Endothelial cell (in vitro differentiated cells): ENCODE results near the gene MMEL1. TPM values are rescaled to one million over a fixed set of nuclear protein-coding genes. Genes with fewer than 3 reads are reported as not detected.

Source experiments
- DNase-seq: peaks from one replicate; pipeline ENCODE4 v3.0.0; 2021; ENCODE audit warnings: low spot score
- H3K27ac Mint-ChIP-seq: one replicate; pipeline ENCODE4 v1.8.0; 2021; ENCODE audit warnings: mixed read lengths, inconsistent platforms; ENCODE audit not compliant: unreplicated experiment
- H3K27me3 Mint-ChIP-seq: one replicate; pipeline ENCODE4 v1.8.0; 2021; ENCODE audit warnings: mild to moderate bottlenecking, moderate library complexity, mixed read lengths, inconsistent platforms; ENCODE audit not compliant: unreplicated experiment
- H3K36me3 Mint-ChIP-seq: one replicate; pipeline ENCODE4 v1.8.0; 2021; ENCODE audit warnings: mild to moderate bottlenecking, low read depth, mixed read lengths, inconsistent platforms; ENCODE audit not compliant: unreplicated experiment
- H3K4me1 Mint-ChIP-seq: one replicate; pipeline ENCODE4 v1.8.0; 2021; ENCODE audit warnings: mild to moderate bottlenecking, mixed read lengths, inconsistent platforms; ENCODE audit not compliant: unreplicated experiment
- H3K4me3 Mint-ChIP-seq: one replicate; pipeline ENCODE4 v1.8.0; 2021; ENCODE audit warnings: mild to moderate bottlenecking, mixed read lengths, inconsistent platforms; ENCODE audit not compliant: unreplicated experiment
- H3K9me3 Mint-ChIP-seq: one replicate; pipeline ENCODE4 v1.8.0; 2021; ENCODE audit warnings: mixed read lengths, inconsistent platforms; ENCODE audit not compliant: unreplicated experiment
- total RNA-seq: library from RNA; stranded (reverse); fragmentation: NEBNext Ultra II Directional; extraction: Animal tissue kit (Norgen Biotek cat#: 25700); gene quantifications from one replicate; pipeline ENCODE4 v1.2.1, GENCODE V29; 2021; ENCODE audit not compliant: unreplicated experiment
- TF ChIP-seq, protein P1 (sequence below): fragments of 200-600 bp; sonication (generic); IDR thresholded peaks from one replicate; pipeline ENCODE4 v1.5.0; 2021; ENCODE audit warnings: antibody characterized with exemption; ENCODE audit not compliant: unreplicated experiment

Gene MMEL1
- total RNA-seq, 1 donor from 2014 or later, result not detected

DNA sequence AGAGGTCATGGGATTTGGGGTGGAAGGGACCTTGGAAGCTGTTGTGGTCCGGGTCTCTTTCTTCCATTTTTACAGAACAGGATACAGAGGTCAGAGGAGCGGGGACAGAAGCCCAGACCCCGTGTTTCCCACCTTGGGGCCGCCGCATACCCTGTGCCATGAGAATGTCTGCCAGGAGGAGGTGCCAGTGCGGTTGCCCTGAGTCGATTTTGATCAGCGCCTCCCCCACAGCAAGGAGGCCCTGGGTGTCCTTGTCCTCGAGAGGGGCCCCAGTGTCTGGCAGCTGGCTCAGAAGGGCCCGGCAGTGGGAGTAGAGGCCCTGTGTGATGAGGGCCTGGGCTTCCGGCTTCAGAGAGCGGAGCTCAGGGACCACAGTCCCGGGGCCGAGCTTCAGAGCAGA lies 12.3 kb upstream of the MMEL1 start:
- TF ChIP-seq, protein P1, sequence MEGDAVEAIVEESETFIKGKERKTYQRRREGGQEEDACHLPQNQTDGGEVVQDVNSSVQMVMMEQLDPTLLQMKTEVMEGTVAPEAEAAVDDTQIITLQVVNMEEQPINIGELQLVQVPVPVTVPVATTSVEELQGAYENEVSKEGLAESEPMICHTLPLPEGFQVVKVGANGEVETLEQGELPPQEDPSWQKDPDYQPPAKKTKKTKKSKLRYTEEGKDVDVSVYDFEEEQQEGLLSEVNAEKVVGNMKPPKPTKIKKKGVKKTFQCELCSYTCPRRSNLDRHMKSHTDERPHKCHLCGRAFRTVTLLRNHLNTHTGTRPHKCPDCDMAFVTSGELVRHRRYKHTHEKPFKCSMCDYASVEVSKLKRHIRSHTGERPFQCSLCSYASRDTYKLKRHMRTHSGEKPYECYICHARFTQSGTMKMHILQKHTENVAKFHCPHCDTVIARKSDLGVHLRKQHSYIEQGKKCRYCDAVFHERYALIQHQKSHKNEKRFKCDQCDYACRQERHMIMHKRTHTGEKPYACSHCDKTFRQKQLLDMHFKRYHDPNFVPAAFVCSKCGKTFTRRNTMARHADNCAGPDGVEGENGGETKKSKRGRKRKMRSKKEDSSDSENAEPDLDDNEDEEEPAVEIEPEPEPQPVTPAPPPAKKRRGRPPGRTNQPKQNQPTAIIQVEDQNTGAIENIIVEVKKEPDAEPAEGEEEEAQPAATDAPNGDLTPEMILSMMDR, result no peak
- DNase-seq, result no peak
- peaks cover 6% of the 10 kb centered on the region for H3K9me3 Mint-ChIP-seq
- no peaks in the 10 kb centered on the region for H3K36me3 Mint-ChIP-seq
- no peak overlapping the region for H3K4me3 Mint-ChIP-seq
- H3K27ac Mint-ChIP-seq, result no peak overlapping the region
- H3K4me1 Mint-ChIP-seq, result no peaks in the 10 kb centered on the region
- peaks cover 6% of the 10 kb centered on the region for H3K27me3 Mint-ChIP-seq

DNA sequence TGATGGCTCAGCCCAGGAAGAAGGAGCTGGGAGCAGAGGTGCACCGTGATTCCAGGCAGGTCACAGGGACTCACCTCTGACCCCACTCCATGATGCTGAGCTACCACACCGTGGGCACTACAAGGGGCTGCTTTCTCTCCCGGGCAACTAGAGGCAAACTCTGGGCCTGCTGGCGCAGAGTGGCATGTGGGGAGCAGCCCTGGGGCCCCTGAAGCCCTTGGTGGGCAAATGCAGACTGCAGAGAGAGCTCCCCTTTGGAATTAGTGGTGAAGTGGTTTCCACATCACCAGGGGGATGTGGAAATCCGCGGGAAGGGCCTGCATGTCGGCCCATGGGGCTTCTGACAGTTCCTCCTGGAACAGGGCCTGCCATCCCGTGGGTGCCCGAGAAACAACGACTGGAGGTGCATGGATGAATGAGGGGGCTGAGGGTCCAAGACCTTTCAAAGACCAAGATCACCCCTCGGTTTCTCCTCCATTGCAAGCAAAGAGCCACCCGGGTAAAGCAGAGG lies 11.8 kb upstream of the MMEL1 start:
- Mint-ChIP-seq H3K4me1 (no peaks in the 10 kb centered on the region), H3K4me3 (no peak overlapping the region), H3K9me3 (peaks cover 6% of the 10 kb centered on the region), H3K27me3 (peaks cover 6% of the 10 kb centered on the region), H3K36me3 (no peaks in the 10 kb centered on the region), H3K27ac (no peak overlapping the region)
- TF ChIP-seq, protein P1, result no peak
- DNase-seq, result peak; percentile 2

DNA sequence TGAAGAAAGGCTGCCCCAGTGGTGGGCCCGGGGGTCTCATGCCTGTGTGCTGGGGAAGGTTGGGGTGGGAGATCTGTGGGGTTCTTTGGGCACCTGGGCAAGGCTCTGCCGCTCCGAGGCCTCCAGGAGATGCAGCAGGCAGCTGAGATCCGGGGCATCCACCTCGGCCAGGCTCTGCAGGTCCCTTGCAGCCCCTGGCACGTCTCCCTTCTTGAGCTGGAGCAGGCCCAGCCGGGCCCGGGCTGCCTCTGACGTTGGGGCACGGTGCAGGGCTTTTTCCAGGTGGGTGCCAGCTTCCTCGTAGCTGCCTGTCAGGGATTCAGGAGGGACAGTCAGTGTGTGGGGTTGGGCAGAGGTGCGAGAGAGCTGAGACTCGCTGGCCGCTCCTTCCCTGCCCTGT lies 11.4 kb upstream of the MMEL1 start:
- Mint-ChIP-seq H3K4me1 (no peaks in the 10 kb centered on the region), H3K36me3 (no peaks in the 10 kb centered on the region), H3K4me3 (no peak overlapping the region), H3K27ac (peak overlapping the region; percentile 13), H3K9me3 (peaks cover 6% of the 10 kb centered on the region), H3K27me3 (peaks cover 6% of the 10 kb centered on the region)
- no peak for DNase-seq
- TF ChIP-seq, protein P1, result no peak

DNA sequence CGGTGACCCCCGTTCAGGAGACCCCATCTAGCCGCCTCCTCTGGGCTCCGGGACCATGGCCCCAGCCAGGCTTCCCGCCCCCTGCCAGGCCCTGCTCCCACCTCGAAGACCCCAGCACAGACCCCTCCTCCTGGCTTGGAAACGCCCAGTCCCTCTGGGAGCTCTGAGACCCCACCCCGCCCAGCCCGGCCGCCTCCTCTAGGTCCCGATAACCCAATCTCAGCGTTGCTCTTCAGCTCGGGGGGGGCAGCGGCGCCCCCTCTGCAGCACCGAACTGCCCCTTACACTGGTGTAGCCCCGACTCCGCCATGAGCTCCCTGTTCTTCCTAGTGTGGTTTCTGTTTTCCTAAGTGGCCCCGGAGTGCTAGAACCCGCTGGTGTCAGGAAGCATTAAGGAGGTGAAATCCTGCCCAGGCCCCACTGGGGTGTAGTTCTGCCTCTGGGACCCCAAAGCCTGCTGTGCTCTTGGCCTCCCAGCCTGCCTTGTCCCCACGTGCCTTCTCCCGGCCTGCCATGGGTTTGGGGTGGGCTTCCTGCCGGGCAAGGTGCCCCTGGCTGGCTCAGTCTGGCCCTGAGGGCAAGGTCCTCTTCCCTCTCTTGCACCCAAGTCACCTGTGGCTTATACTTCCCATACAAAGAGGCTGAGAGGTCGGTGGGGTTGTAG lies 10.7 kb upstream of the MMEL1 start:
- Mint-ChIP-seq H3K9me3 (peaks cover 6% of the 10 kb centered on the region), H3K36me3 (no peaks in the 10 kb centered on the region), H3K4me3 (peak overlapping the region; percentile 74), H3K4me1 (no peaks in the 10 kb centered on the region), H3K27me3 (peaks cover 6% of the 10 kb centered on the region), H3K27ac (peak overlapping the region; percentile 13)
- TF ChIP-seq, protein P1, result no peak
- no peak for DNase-seq
